Duodenal mucosa (tissue), 2 donors: Measurements from ENCODE around the gene SEMA4B.
"Not testable (repeated sequence)": the region's sequence is repeated elsewhere in the genome, so short reads cannot be mapped to it uniquely, and the experiment has no call there.

Experiments used
- H3K27ac ChIP-seq: one replicate; pipeline ENCODE4 v1.7.0; 2013; ENCODE audit warnings: low read depth, low read length
- H3K27me3 ChIP-seq, 2 donors: one replicate each; pipeline ENCODE4 v1.7.0; 2013; ENCODE audit warnings: low read length in 2 of 2, control low read depth in 1 of 2; ENCODE audit not compliant: insufficient read depth in 2 of 2, control insufficient read depth in 1 of 2
- H3K36me3 ChIP-seq, 2 donors: one replicate each; pipeline ENCODE4 v1.7.0; 2013; ENCODE audit warnings: low read length in 2 of 2, control low read depth in 1 of 2; ENCODE audit not compliant: insufficient read depth in 2 of 2, control insufficient read depth in 1 of 2
- H3K4me1 ChIP-seq, 2 donors: one replicate each; pipeline ENCODE4 v1.7.0; 2013; ENCODE audit warnings: low read length in 2 of 2, control low read depth in 1 of 2; ENCODE audit not compliant: insufficient read depth in 2 of 2, control insufficient read depth in 1 of 2
- H3K4me3 ChIP-seq, 2 donors: one replicate each; pipeline ENCODE4 v1.7.0; 2013; ENCODE audit warnings: low read length in 2 of 2, low read depth in 1 of 2
- H3K9ac ChIP-seq, 2 donors: one replicate each; pipeline ENCODE4 v1.7.0; 2013; ENCODE audit warnings: low read length in 2 of 2, low read depth in 1 of 2
- H3K9me3 ChIP-seq, 2 donors: one replicate each; pipeline ENCODE4 v1.7.0; 2013; ENCODE audit warnings: low read length in 2 of 2, control low read depth in 1 of 2; ENCODE audit not compliant: control insufficient read depth in 1 of 2

SEMA4B gene

GRCh38 chr15:90260731-90261130 lies 59.6 kb downstream of the SEMA4B start:
- not testable (repeated sequence) for H3K9me3 ChIP-seq, H3K27ac ChIP-seq, H3K4me3 ChIP-seq, H3K9ac ChIP-seq, H3K27me3 ChIP-seq, H3K36me3 ChIP-seq
- peaks cover 23 to 27% of the 10 kb centered on the region in 2 donors for H3K4me1 ChIP-seq

GRCh38 chr15:90261811-90262210 lies 60.7 kb downstream of the SEMA4B start:
- Histone ChIP-seq H3K27me3 (no peaks in the 10 kb centered on the region), H3K4me3 (no peak overlapping the region), H3K9ac (no peak overlapping the region), H3K9me3 (no peaks in the 10 kb centered on the region), H3K27ac (no peak overlapping the region), H3K4me1 (peaks cover 27 to 31% of the 10 kb centered on the region in 2 donors), H3K36me3 (no peaks in the 10 kb centered on the region)

- Histone ChIP-seq H3K27me3 (no peaks in the 10 kb centered on the region), H3K27ac (no peak overlapping the region), H3K9ac (no peak overlapping the region), H3K4me1 (peaks cover 34 to 37% of the 10 kb centered on the region in 2 donors), H3K9me3 (no peaks in the 10 kb centered on the region), H3K36me3 (no peaks in the 10 kb centered on the region), H3K4me3 (no peak overlapping the region)
Measured at GRCh38 chr15:90262426-90262825, 61.3 kb downstream of the SEMA4B start.

- H3K4me3 ChIP-seq, result peak overlapping the region; percentile 95
- peaks cover 44 to 49% of the 10 kb centered on the region in 2 donors for H3K4me1 ChIP-seq
- H3K27ac ChIP-seq, result peak overlapping the region; percentile 95
- H3K27me3 ChIP-seq, result no peaks in the 10 kb centered on the region
- peaks cover 0 to 3% of the 10 kb centered on the region in 2 donors for H3K36me3 ChIP-seq
- H3K9ac ChIP-seq, result peak overlapping the region; percentile 93 to 97
- H3K9me3 ChIP-seq, result no peaks in the 10 kb centered on the region
Measured at GRCh38 chr15:90264671-90265070, 63.5 kb downstream of the SEMA4B start.

- Histone ChIP-seq H3K9me3 (no peaks in the 10 kb centered on the region), H3K27ac (peak within 1 kb of the TSS; percentile 95), H3K4me1 (peaks cover 44 to 52% of the 10 kb centered on the region in 2 donors), H3K27me3 (no peaks in the 10 kb centered on the region), H3K4me3 (peak within 1 kb of the TSS; percentile 95), H3K9ac (peak within 1 kb of the TSS; percentile 93 to 97), H3K36me3 (peaks cover 0 to 10% of the 10 kb centered on the region in 2 donors)
Measured at GRCh38 chr15:90265271-90266060, 64.3 kb downstream of the SEMA4B start, which contains the start of gene NGRN. Gene NGRN, plus strand, starts transcription at chr15:90265672. Its CDS starts 41 bp downstream, at chr15:90265713.

- H3K4me3 ChIP-seq, result peak overlapping the region; percentile 95
- H3K27me3 ChIP-seq, result no peaks in the 10 kb centered on the region
- H3K4me1 ChIP-seq, result peaks cover 44 to 52% of the 10 kb centered on the region in 2 donors
- H3K36me3 ChIP-seq, result peaks cover 0 to 16% of the 10 kb centered on the region in 2 donors
- H3K27ac ChIP-seq, result peak overlapping the region; percentile 95
- no peaks in the 10 kb centered on the region for H3K9me3 ChIP-seq
- H3K9ac ChIP-seq, result peak overlapping the region; percentile 93 to 97
Measured at GRCh38 chr15:90266061-90266431, 64.9 kb downstream of the SEMA4B start.

GRCh38 chr15:90266485-90266884 lies 65.4 kb downstream of the SEMA4B start:
- Histone ChIP-seq H3K27me3 (no peaks in the 10 kb centered on the region), H3K4me1 (peaks cover 44 to 52% of the 10 kb centered on the region in 2 donors), H3K27ac (peak overlapping the region; percentile 95), H3K9me3 (no peaks in the 10 kb centered on the region), H3K9ac (peak overlapping the region; percentile 93 to 97), H3K36me3 (peaks cover 3 to 21% of the 10 kb centered on the region in 2 donors), H3K4me3 (peak overlapping the region; percentile 95)

GRCh38 chr15:90268415-90268814 lies 67.3 kb downstream of the SEMA4B start:
- Histone ChIP-seq H3K9me3 (no peaks in the 10 kb centered on the region), H3K27ac (no peak overlapping the region), H3K27me3 (no peaks in the 10 kb centered on the region), H3K4me3 (peak overlapping the region; percentile 2 to 42), H3K9ac (no peak overlapping the region), H3K36me3 (peaks cover 18 to 34% of the 10 kb centered on the region in 2 donors), H3K4me1 (peaks cover 34 to 40% of the 10 kb centered on the region in 2 donors)

GRCh38 chr15:90270502-90271150 lies 69.5 kb downstream of the SEMA4B start:
- no peak overlapping the region for H3K4me3 ChIP-seq
- no peaks in the 10 kb centered on the region for H3K27me3 ChIP-seq
- no peaks in the 10 kb centered on the region for H3K9me3 ChIP-seq
- H3K36me3 ChIP-seq, result peaks cover 18 to 37% of the 10 kb centered on the region in 2 donors
- H3K9ac ChIP-seq, result no peak overlapping the region
- H3K4me1 ChIP-seq, result peaks cover 17 to 29% of the 10 kb centered on the region in 2 donors
- no peak overlapping the region for H3K27ac ChIP-seq

- peaks cover 18 to 37% of the 10 kb centered on the region in 2 donors for H3K36me3 ChIP-seq
- H3K4me3 ChIP-seq, result no peak overlapping the region
- H3K27me3 ChIP-seq, result no peaks in the 10 kb centered on the region
- H3K4me1 ChIP-seq, result peaks cover 15 to 26% of the 10 kb centered on the region in 2 donors
- H3K9ac ChIP-seq, result no peak overlapping the region
- H3K9me3 ChIP-seq, result no peaks in the 10 kb centered on the region
- H3K27ac ChIP-seq, result no peak overlapping the region
Measured at GRCh38 chr15:90271459-90272166, 70.5 kb downstream of the SEMA4B start.
